ENCODE data around the gene EFNA5.
"Not testable (repeated sequence)": the region's sequence is repeated elsewhere in the genome, so short reads cannot be mapped to it uniquely, and the experiment has no call there.

EFNA5 gene

DNA sequence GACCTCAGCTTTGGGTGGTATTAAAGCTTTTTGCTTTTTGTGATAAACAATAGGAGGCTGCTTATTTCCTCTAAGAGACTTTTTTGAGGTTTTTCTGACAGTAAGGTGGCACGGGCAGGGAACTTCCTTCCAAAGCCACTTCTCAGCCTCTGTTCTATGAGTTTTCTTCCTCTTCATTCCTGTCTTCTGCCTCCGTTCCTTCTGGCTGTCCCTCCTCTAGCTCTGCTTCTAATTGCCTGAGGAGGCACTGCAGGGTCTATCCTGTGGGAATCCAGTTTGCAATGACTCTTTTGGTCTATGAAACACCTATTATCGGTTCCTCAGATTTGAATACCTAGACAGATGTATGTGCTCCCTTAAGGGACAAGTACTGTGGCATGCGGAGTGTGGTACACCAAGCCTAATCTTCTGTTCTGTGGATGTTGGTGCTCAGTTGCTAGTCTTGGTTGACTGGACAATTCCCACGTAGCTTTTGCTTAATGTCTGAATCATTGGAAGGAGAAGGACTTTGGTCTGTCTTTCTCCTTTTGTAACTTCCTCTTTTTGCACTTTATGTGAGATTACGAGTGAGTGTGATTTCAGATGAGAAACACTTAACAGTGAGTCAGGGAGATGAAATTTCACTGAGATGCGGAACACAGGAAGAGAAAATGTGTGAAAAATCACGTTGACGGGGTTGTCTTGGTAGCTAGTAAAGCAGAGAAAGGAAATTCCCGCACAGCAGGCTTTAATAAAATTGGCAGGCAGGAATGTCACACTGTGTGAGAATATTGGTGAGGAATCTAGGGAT, 305.2 kb downstream of the EFNA5 start:
- DNase-seq (ENCODE audit: low read depth), result no peak

DNA sequence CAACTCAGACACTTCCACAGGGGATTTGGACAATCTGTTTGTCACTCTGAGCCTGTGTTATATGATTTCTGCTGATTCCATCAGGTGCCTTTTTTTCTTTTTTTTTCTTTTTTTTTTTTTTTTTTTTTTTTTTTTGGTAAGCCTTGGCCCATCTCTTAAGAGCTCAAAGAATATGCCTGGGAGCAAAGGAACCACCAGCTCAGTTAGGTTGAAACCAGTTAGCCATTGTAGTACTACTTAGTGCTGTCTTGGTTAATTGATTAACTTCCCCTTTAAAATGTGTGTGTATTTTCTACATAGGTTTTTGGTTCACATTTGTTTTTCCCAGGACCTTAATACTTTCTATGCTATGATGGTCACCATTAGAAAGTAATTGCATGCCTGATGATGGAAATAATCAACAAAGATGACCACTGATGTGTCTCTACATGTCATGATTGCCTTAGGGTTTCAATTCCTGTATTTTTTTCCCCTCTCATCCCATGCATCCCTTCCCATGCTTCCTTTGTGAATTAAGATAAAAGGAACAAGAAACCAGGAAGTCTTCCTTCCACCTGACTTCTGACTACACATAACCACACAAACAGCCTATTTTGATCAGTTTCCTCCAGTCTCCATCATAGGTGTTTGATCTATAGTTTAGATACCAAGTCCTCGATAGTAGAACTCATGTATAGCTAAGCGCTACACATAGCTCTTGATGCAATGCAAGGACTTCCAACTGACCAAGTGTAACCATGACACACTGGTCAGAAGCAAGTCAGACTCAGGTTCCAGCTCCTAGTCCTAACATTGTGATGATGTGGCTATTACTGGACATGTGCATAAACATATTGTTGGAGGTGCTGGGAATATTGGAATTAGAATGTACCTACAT, 306.1 kb downstream of the EFNA5 start:
- no peak for DNase-seq (ENCODE audit: low read depth)

DNA sequence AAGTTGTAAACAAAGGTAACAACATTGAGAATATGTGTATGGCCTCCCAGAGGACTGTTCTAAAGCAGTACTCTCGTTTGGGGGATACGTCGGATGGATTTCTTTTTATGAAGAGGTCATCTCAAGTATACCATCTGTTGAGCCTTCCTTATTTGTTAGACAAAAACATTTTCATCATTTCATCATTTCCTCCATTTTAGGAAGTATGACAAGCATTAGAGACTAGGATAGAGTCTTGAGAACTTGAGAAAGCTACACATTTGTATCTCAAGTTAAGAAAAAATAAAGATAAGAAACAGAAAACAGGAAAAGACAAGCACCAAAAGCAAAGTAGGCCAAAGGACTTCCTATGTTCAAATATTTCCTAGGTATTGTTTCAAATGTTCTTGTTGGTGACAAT, 307.0 kb downstream of the EFNA5 start:
- DNase-seq (ENCODE audit: low read depth), result no peak

DNA sequence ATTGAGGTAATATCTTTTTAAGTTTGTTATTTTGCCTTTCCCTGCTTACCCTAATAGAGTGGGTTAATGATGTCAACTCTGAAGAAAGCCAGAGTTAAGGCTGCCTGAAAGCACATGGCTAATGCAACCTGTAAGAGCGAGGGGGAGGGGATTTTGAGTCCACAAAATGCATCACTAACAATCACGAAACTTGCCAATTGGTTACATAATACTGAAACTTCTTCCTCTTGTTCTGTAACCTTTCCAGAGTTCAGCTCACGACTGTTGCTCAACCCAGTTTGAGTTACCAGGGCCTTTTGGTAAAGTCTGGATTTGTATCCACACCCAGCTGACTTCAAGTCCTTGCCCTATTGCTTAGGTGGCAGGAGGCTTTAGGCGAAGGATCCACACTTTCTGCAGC, 308.8 kb downstream of the EFNA5 start:
- no peak for DNase-seq (ENCODE audit: low read depth)

DNA sequence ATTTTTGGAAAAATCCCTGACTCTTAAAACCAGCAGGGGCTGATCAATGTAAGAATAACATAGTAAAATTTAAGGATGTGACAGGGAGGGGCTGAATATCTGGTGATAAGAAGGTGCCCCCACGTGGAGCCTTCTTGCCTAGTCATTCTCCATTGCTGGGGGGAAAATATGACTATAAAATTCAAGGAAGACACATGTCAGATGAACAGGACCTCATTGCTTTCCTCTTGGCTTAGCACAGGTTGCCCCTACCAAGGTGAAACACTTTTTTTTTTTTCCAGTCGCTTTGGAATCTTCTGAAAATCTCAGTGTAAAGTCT, 310.9 kb downstream of the EFNA5 start:
- DNase-seq (ENCODE audit: low read depth), result no peak

DNA sequence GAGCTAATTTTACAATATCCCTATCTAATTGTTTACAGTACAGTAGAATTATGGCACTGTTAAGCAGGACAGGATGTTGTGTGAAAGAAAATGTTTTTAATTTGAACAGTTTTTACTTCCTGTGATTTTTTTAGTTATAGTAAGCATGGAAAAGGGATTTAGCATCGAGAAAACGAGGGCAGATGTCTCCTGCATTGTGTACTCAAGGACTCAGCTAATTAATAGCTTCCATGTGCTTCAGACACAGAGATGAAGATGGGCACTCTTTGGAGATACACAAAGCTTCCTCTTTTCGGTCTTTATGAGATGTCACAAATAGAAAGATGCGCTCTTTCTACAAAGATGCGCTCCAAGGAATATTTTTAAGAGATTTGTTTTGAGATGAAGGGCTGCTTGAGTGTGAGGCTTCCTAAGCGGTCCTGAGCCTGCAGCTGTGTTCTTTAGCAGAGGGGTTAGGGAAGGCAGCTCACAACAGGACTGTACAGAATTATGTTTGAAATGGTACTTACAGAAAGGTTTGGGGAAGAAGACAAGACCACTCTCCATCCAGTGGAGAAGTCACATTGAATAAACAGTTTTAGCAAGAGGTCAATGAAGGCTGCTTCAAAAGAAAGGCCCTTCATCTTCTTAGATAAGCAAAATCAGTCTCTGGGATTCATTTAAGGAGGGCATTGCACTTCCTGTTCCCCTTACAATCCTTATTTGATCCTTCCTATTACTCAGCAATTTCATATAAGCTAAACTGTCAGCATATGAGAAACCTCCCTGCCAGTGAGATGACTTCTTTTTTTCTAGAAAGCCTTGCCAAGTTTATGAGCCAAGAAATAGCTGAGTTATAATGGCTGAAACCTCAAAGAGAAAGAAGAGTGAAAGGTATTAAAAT, 311.5 kb downstream of the EFNA5 start:
- no peak for DNase-seq (ENCODE audit: low read depth)

DNA sequence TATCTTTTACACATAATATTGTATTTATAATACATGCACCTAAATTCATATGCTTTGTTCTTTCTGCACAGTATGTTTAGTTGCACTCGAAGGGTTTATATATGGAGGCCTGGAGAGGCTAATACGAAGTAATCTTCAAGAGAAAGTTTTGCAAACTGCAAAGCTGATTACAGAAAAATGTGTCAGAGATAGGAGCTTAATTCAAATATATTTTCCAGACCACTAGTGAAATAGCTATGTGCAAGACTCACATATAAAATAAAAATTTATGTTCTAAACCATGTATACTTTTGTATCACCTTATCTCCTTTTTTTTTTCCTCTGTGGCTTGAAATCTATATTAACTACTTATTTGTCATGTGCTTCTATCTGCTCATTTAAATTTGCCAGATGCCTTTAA, 313.8 kb downstream of the EFNA5 start:
- DNase-seq (ENCODE audit: low read depth), result no peak

DNA sequence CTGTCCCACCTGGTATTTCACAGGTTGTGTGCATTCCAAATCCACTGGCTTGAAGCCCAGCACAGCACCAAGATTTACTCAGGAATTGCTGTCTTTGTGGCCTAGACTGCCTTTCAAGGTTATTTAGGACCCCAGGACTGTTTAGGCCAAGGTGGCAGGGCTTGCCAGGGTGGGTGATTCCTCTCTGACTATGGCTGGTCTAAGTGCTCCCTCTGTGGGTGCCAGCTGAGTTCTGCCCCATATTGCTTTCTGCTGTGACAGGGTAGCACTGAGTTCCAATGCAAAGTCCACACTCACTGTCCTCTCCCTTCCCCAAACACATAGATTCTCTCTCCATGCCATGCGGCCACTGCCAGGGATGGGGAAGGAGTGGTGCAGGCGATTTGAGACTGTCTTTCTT, 318.2 kb downstream of the EFNA5 start:
- DNase-seq (ENCODE audit: low read depth), result no peak

DNA sequence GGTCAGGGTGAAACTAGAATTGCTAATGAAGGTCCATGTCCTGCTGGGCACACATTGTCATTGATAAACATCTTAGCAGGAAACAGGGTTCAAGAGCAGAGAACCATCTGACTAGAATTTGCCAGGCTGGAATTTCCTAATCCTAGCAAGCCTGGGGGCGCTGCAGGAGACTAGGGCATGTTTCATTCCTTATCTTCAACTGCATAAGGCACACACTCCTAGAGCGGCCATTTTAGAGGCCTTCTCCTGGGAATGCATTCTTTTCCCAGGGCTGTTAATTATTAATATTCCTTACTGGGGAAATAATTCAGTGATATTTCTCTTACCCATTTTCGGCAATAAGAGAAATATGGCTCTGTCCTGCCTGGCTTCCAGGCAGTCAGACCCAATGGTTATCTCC, 324.2 kb downstream of the EFNA5 start:
- not testable (repeated sequence) for DNase-seq (ENCODE audit: low read depth)

DNA sequence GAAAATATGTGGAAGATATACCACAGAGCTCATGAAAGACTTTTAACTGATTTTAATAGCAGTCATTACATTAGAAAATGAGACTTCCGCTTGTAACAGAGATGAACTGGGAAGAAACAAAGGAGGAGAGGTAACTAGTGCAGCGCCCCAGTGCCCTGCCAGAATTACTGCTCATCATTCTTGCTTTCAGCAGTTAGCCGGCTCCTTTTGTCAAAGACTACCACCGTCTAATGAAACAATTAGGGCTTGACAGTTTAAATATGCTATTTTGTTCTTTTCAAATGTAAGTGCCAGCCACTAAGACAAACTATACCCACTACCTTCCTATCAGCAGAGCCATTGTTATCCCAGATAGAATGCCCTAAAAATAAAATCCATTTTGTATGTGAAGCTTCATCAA, 328.4 kb downstream of the EFNA5 start:
- DNase-seq (ENCODE audit: low read depth), result no peak

DNA sequence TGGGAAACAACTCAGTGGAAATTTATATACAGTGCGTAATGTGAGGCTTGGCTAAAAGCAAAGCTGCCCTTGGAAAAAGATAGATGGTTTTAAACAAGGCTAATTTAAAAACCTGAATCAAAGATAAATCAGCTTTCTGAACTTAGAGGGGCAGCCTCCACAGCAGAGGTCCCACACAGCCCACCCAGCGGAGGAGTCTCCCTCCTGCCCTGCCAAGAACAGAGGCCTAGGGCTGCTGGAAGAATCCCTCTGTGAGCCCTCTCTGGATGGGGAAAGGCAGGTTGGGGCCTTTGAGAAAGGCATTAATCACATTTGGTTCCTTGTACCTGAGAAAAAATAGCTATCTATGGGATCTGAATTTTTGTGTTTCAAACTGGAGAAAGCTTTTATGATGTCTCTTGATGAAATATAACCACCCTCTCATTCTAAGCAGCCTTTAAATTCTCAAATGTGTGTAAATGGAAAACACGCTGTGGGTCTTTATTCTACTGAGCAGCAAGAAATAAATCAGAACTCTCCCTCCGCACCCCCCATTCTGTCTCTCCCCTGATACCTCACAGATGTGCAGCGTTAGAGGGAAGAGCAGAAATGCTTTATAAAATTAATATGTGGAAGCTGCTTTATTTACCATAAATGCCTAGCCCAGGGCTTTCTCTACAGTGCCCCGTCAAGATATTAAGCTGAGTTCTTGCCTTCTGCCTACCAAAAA, 329.2 kb downstream of the EFNA5 start:
- no peak for DNase-seq (ENCODE audit: low read depth)

DNA sequence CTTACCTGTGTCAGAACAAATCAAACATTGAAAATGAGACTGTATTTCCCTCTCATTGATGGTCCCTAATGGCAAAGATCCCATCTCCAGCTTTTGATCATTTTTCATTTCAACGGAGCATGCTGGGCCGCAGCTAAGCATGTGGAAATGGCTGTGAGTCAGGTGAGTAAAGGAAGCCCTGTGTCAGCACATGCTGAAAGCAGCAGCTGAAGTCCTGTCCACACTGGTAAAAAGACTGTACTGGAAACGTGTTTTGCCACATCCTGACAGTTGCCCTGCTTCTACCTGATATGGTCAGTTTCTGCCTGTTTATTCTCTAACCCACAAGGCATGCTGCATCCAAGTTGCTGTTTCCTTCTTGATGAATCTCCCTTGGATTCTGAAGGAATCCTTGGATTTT, 330.1 kb downstream of the EFNA5 start:
- DNase-seq (ENCODE audit: low read depth), result no peak

DNA sequence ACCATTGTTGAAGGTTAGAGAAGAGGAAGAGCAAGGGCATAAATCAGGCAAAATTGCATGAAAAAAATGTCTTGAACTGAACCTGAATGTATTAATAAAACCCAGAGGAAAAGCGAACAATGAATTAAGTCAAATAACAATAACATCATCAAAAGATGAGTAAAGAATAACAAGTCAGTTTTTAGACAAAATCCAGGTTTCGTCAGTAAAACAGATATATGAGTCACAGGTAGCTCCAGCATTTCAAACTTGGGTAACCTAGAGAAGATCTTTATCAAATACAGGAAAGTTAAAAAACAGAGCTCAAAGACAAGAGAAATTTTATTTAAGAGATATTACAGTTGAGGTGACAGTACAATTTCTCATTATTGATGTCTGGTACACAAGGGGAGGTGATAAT, 332.4 kb downstream of the EFNA5 start:
- DNase-seq (ENCODE audit: low read depth), result no peak

DNA sequence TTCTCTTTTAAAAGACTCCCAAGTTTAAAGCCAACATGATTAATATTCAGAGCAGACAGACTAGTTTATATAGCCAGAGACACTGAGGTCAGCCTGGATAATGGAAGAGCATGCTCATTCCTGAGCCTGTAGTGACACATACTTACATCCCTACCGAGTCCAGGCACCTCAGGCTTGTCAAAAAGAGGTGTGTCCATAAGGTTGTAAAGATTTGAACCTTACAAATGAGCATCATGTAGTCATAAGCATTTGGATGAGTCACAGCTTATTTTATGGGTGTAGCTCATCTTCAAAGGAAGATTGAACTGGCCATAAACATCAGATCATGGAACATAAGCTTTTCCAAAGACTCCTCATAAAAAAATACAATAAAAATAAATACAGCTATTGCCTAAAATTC, 333.5 kb downstream of the EFNA5 start:
- DNase-seq (ENCODE audit: low read depth), result no peak

DNA sequence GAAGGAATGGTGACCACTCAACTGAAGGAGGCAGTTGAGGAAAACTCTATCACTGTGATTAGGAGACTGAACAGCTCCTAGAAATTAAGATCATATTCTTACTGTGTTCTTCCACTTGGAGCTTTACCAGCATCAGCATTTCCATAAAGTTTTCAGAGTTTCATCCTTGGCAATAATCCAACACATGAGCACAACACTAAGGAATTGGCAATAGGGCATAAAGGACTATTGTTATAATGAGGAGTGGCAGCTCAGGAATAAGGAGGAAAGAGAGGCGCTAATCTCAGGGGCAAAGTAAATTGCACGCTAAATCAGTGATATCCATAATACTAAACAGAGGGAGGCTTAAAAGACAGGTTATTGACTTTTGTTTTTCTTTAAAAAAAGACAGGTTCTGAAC, 338.9 kb downstream of the EFNA5 start:
- DNase-seq (ENCODE audit: low read depth), result no peak

DNA sequence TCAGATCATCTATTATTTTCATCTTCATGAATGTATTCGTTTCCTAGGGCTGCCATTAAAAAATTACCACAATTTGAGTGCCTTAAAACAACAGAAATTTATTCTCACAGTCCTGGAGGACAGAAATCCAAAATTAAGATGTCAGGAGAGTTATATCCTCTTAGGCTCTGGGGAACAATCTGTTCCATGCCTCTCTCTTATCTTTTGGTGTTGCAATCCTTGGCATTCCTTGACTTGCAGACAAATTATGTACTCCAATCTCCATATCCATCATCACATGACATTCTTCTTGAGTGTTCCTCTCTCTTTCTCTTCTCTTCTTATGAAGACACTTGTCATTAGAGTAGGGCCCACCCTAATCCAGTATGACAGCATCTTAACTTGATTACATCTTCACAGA, 339.4 kb downstream of the EFNA5 start:
- no peak for DNase-seq (ENCODE audit: low read depth)

DNA sequence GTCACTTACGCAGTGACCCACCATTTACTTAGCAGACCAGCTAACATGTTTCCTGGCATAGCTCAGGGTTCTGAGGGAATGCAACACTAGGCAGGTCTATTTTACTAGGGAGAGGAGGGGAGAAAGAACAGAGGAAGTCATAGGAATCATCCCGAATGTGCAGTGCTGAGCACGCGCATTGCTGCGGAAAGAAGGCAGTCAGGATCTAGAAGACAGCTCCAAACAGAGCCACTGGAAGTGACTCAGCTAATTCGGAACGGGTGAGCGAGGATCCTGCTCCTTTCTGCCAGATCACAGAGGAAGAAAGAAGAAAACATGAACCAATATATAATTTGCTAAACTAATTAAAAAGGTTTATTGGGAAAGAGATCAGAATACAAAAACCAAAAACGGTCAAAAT, 339.8 kb downstream of the EFNA5 start:
- no peak for DNase-seq (ENCODE audit: low read depth)

DNA sequence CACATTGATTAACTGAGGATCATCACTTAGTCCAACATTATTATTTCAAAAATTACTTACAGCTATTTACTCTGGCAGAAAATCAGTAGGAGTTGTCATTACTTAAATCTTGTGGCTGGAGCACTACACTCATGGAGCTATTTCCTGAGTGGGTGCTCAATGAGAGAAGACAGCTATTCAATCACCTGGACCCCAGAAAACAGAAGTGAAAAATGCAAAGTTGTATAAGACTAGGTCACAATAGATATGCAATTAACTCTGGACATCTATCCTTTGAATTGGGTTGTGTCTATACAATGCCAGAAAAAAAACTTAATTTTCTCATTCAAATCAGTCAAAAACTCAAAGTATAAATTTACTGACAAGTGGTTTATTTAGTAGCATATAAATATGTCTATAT, 340.9 kb downstream of the EFNA5 start:
- no peak for DNase-seq (ENCODE audit: low read depth)

All from activated gamma-delta T cell treated with anti-CD3 and anti-CD28 coated beads, Interleukin-2, amount 50 U/mL, for 16 hours (primary cell).